K562 (cell line): ENCODE measurements around the gene FAM83D. TPM values are rescaled to one million over a fixed set of nuclear protein-coding genes. Genes with fewer than 3 reads are reported as not detected.
A peak's percentile ranks its signal among the peaks of the same experiment; 100 is the strongest.

Experiments
- ATAC-seq: fragments of 200-7000 bp; cut with Tn5 transposase; 3 replicates; pipeline ENCODE4 v1.9.1; 2020; ENCODE audit warnings: moderate library complexity
- BruUV-seq: library from RNA; stranded (reverse); fragments of 400-500 nt; replicated peaks from 2 replicates; lab custom pipeline; 2021; lab: Mats Ljungman, UMichigan
- CTCF ChIA-PET: fragments of 300-600 bp; formaldehyde crosslinking; extraction: SDS; loops from one replicate; lab custom pipeline; 2021; ENCODE audit warnings: low intra/inter-chr PET ratio; lab: Yijun Ruan, JAX
- POLR2A ChIA-PET: fragments of 300-600, 350-650 bp; sonication (Branson Sonifier 250); formaldehyde crosslinking; extraction: SDS; loops from one replicate; lab custom pipeline; 2021; ENCODE audit warnings: antibody characterized with exemption, inconsistent platforms; lab: Yijun Ruan, JAX
- DNase-seq, 4 experiments: peaks; one replicate each; pipeline versions ENCODE4 v3.0.0 to v3.0.0-alpha.2; 2011 to 2018; ENCODE audit warnings: low spot score in 3 of 4, mixed read lengths in 3 of 4; ENCODE audit errors: extremely low read depth in 1 of 4
- FAIRE-seq: peaks from 2 replicates; lab custom pipeline; 2011; peaks lifted over from hg19 to GRCh38; lab: Jason Lieb, UNC
- H2AFZ ChIP-seq: 2 replicates; pipeline ENCODE4 v1.6.0; 2011; ENCODE audit warnings: low read depth, low read length, control low read depth, inconsistent platforms
- H3K27ac ChIP-seq: fragments of 200-600 bp; 3 replicates; pipeline ENCODE4 v1.8.0; 2011; ENCODE audit warnings: low read depth, mild to moderate bottlenecking, control low read depth, inconsistent platforms, low read length, moderate library complexity, mixed read lengths; ENCODE audit errors: extremely low read depth
- H3K27me3 ChIP-seq, 2 experiments: fragments of 300-600 bp in 1 of 2; 2 replicates in 1 of 2; 3 replicates in 1 of 2; pipeline versions ENCODE4 v1.6.0 to v1.8.0; 2011; ENCODE audit warnings: inconsistent platforms in 2 of 2, low read length in 2 of 2, mild to moderate bottlenecking in 1 of 2, mixed read lengths in 1 of 2, moderate library complexity in 1 of 2; ENCODE audit not compliant: control insufficient read depth in 2 of 2, insufficient read depth in 2 of 2
- H3K36me3 ChIP-seq: fragments of 300-600 bp; 3 replicates; pipeline ENCODE4 v1.8.0; 2011; ENCODE audit warnings: mild to moderate bottlenecking, low read length, inconsistent platforms; ENCODE audit not compliant: control insufficient read depth, insufficient read depth
- H3K4me1 ChIP-seq, 2 experiments: fragments of 200-600 bp in 1 of 2; replicated peaks in 1 of 2; 2 replicates in 1 of 2; 3 replicates in 1 of 2; pipeline versions ENCODE4 v1.5.1 to v1.8.0; 2011; ENCODE audit warnings: inconsistent platforms in 2 of 2, low read length in 2 of 2, mild to moderate bottlenecking in 1 of 2, mixed read lengths in 1 of 2, moderate library complexity in 1 of 2; ENCODE audit not compliant: control insufficient read depth in 2 of 2, insufficient read depth in 2 of 2
- H3K4me2 ChIP-seq: 2 replicates; pipeline ENCODE4 v1.6.1; 2011; ENCODE audit warnings: low read length, control low read depth, inconsistent platforms, mixed read lengths; ENCODE audit not compliant: insufficient read depth
- H3K4me3 ChIP-seq: fragments of 200-600 bp; sonication (generic), shearing (Covaris generic); 2 replicates; pipeline ENCODE4 v1.5.1; 2016; ENCODE audit warnings: control low read depth, inconsistent platforms
- H3K79me2 ChIP-seq: fragments of 200-600 bp; 3 replicates; pipeline ENCODE4 v1.8.0; 2011; ENCODE audit warnings: low read length, inconsistent platforms; ENCODE audit not compliant: control insufficient read depth, insufficient read depth
- H3K9ac ChIP-seq, 2 experiments: 2 replicates each; pipeline versions ENCODE4 v1.6.0 to v1.6.1; 2011; ENCODE audit warnings: low read depth in 2 of 2, low read length in 2 of 2, control low read depth in 1 of 2, inconsistent platforms in 1 of 2, mild to moderate bottlenecking in 1 of 2, mixed read lengths in 1 of 2; ENCODE audit not compliant: insufficient read depth in 1 of 2
- H3K9me1 ChIP-seq: one replicate; pipeline ENCODE4 v1.6.0; 2011; ENCODE audit warnings: inconsistent platforms, mild to moderate bottlenecking, low read length, moderate library complexity; ENCODE audit not compliant: control insufficient read depth, insufficient read depth
- H3K9me3 ChIP-seq: replicated peaks from 2 replicates; pipeline ENCODE4 v1.5.1; 2011; ENCODE audit warnings: low read depth, low read length, inconsistent platforms; ENCODE audit not compliant: control insufficient read depth, insufficient read depth
- H4K20me1 ChIP-seq: replicated peaks from 2 replicates; pipeline ENCODE4 v1.6.1; 2011; ENCODE audit warnings: low read length, inconsistent platforms, mixed read lengths; ENCODE audit not compliant: control insufficient read depth, insufficient read depth
- CC2D1A ChIP-seq: fragments of 450-650 bp; IDR thresholded peaks from 2 replicates; pipeline ENCODE4 v1.6.1; 2017; ENCODE audit warnings: mild to moderate bottlenecking
- CREB3 ChIP-seq: fragments of 450-650 bp; conservative IDR thresholded peaks from 2 replicates; pipeline ENCODE4 v1.6.1; 2016; ENCODE audit warnings: missing genetic modification characterization, low read depth, mild to moderate bottlenecking, missing compliant biosample characterization, moderate library complexity
- CREB5 ChIP-seq: fragments of 250-450 bp; sonication (Bioruptor Pico); IDR thresholded peaks from 2 replicates; pipeline ENCODE4 v1.5.0; 2020; ENCODE audit warnings: mild to moderate bottlenecking
- FOXP1 ChIP-seq: sonication (generic); formaldehyde crosslinking; IDR thresholded peaks from 2 replicates; pipeline ENCODE4 v1.8.0; 2022; ENCODE audit warnings: mild to moderate bottlenecking, missing genetic modification reagents
- PML ChIP-seq: IDR thresholded peaks from 2 replicates; pipeline ENCODE4 v1.6.1; 2012; ENCODE audit warnings: low read length, inconsistent platforms
- POLR2AphosphoS5 ChIP-seq: IDR thresholded peaks from 2 replicates; pipeline ENCODE4 v1.6.1; 2011; ENCODE audit warnings: mild to moderate bottlenecking, low read depth, low read length, moderate library complexity; ENCODE audit not compliant: control insufficient read depth, insufficient read depth
- PPARD ChIP-seq: fragments of 250-450 bp; sonication (Bioruptor Pico); IDR thresholded peaks from 2 replicates; pipeline ENCODE4 v1.8.0; 2022; ENCODE audit warnings: inconsistent platforms, mild to moderate bottlenecking, moderate library complexity
- TEAD4 ChIP-seq, 2 experiments: sonication (generic) in 1 of 2; formaldehyde crosslinking in 1 of 2; IDR thresholded peaks; 2 replicates each; pipeline versions ENCODE4 v1.6.1 to v1.8.0; 2012 to 2022; ENCODE audit warnings: borderline replicate concordance in 1 of 2, inconsistent platforms in 1 of 2, low read length in 1 of 2, mild to moderate bottlenecking in 1 of 2, missing genetic modification reagents in 1 of 2
- ZFP1 ChIP-seq: fragments of 450-650 bp; formaldehyde crosslinking; IDR thresholded peaks from 2 replicates; pipeline ENCODE4 v1.4.0; 2020; ENCODE audit warnings: mild to moderate bottlenecking, mixed read lengths
- ZFP36 ChIP-seq: fragments of 150-350 bp; IDR thresholded peaks from 2 replicates; pipeline ENCODE4 v1.6.1; 2018; ENCODE audit warnings: low read length, low read depth; ENCODE audit not compliant: partially characterized antibody
- ZKSCAN1 ChIP-seq: fragments of 150-350 bp; IDR thresholded peaks from 2 replicates; pipeline ENCODE4 v1.6.1; 2016; ENCODE audit warnings: low read depth, low read length
- ZNF23 ChIP-seq: fragments of 250-450 bp; sonication (Bioruptor Pico); IDR thresholded peaks from 2 replicates; pipeline ENCODE4 v1.4.0; 2020; ENCODE audit warnings: mild to moderate bottlenecking
- WGBS: fragments of 100-300 bp; shearing (Covaris generic); methylation state at CpG from one replicate; pipeline ENCODE4 v1.1.6; 2016; ENCODE audit warnings: low coverage, mixed read lengths; ENCODE audit not compliant: insufficient coverage; ENCODE audit errors: missing lambda C conversion rate; 5-methylcytosine and 5-hydroxymethylcytosine counted together
- in situ Hi-C: fragments of 300-500 bp; cut with MboI; formaldehyde crosslinking; loops from 4 replicates; pipeline ENCODE4 v1.15.0; 2018; ENCODE audit warnings: inconsistent platforms, mixed read lengths
- intact Hi-C: fragments of 100-400 bp; cut with micrococcal nuclease; formaldehyde crosslinking; loops from 2 replicates; pipeline ENCODE4 v1.14.2; 2022
- polyA plus RNA-seq, 8 experiments: library from polyadenylated mRNA; depleted of rRNA in 4 of 8; stranded (reverse) in 5 of 8; unstranded in 3 of 8; fragments of >200 nt; fragmentation: Nextera tagmentation in 2 of 8; fragmentation: Illumina TruSeq in 1 of 8; extraction: Ambion mirVana in 2 of 8; extraction: Trizol in 1 of 8; gene quantifications; 2 replicates each; pipeline versions ENCODE4 v1.2.1 to v1.2.3, GENCODE V29; 2011 to 2014; ENCODE audit warnings: inconsistent platforms in 1 of 8, missing spikeins in 1 of 8
- total RNA-seq, 7 experiments: library from RNA; depleted of rRNA in 6 of 7; stranded (reverse); fragments of >200 nt in 6 of 7; fragmentation: Illumina TruSeq in 2 of 7; extraction: Trizol in 2 of 7; gene quantifications; 2 replicates each; pipeline versions ENCODE4 v1.2.1 to v1.2.3, GENCODE V29; 2011 to 2021; ENCODE audit warnings: low replicate concordance in 1 of 7

The FAM83D gene
- total and polyA plus RNA-seq, 9 of the 15 experiments (the other 6 are each of a cell fraction or from before 2014, with no cell fraction given), result 8.2 to 66.1 (median 43.5) TPM

GRCh38 chr20:38945012-38945411 lies 18.8 kb downstream of the FAM83D start:
- no peak; the same call in 2 of the 3 replicates for ATAC-seq
- intact Hi-C loops, result loop anchor here (5.0 kb wide), 1 partner anchor 52 kb away; no protein-coding TSS in a partner anchor
- Histone ChIP-seq H3K9me1 (no peaks in the 10 kb centered on the region), H3K9me3 (no peaks in the 10 kb centered on the region), H3K4me2 (no peak overlapping the region), H4K20me1 (0 out of 2 replicates have a peak, but pooled peaks cover 4% of the 10 kb centered on the region), H3K27ac (peak overlapping the region; percentile 67), H3K36me3 (peaks cover 96% of the 10 kb centered on the region), H3K79me2 (peaks cover 89% of the 10 kb centered on the region), H3K4me1 (peaks cover 21 to 41% of the 10 kb centered on the region in 2 experiments), H2AFZ (no peak overlapping the region), H3K9ac (peak overlapping the region; percentile 15 to 23; a peak in 2 of 4 replicates), H3K27me3 (no peaks in the 10 kb centered on the region), H3K4me3 (no peak overlapping the region)
- POLR2A ChIA-PET, result interaction anchor here (1.1 to 1.5 kb wide), 3 partner anchors 9 to 16 kb away, joined by 3 to 5 read pairs (median 4); partner anchors contain the start of gene DHX35
- DNase-seq, result no peak
- 41% methylated on average over 3 of the region's 3 CpGs for WGBS
- TF ChIP-seq ZFP36 (peak; percentile 56), CC2D1A (no peak), TEAD4 (IDR thresholded peaks at IDR 0.05; ENCODE audit: low read length) (0 out of 2 replicates have a peak, but pooled peaks have one; percentile 19), TEAD4 (CRISPR knock-in tag; IDR thresholded peaks at IDR 0.05; ENCODE audit: borderline replicate concordance) (no peak)
- CTCF ChIA-PET, result no interaction called here
- BruUV-seq, result no TSS peak
- in situ Hi-C loops, result no loop called here
- no peak for FAIRE-seq

- ATAC-seq, result no peak
- Histone ChIP-seq H3K36me3 (peaks cover 96% of the 10 kb centered on the region), H4K20me1 (no peaks in the 10 kb centered on the region), H3K27ac (peak overlapping the region; percentile 86), H2AFZ (no peak overlapping the region), H3K27me3 (no peaks in the 10 kb centered on the region), H3K4me2 (peak overlapping the region; percentile 68), H3K79me2 (peaks cover 84% of the 10 kb centered on the region), H3K9me1 (no peaks in the 10 kb centered on the region), H3K9me3 (no peaks in the 10 kb centered on the region), H3K4me1 (peaks cover 21 to 38% of the 10 kb centered on the region in 2 experiments), H3K9ac (peak overlapping the region in 1 of 2 experiments; percentile 56; a peak in 2 of 4 replicates), H3K4me3 (no peak overlapping the region)
- POLR2A ChIA-PET, result interaction anchor here (1.1 to 1.6 kb wide), 3 partner anchors 10 to 21 kb away, joined by 3 to 8 read pairs (median 5); partner anchors contain the start of genes DHX35 and FAM83D
- in situ Hi-C loops (no loop called here), intact Hi-C loops (loop anchor here (5.0 kb wide), 1 partner anchor 50 kb away; no protein-coding TSS in a partner anchor)
- DNase-seq, result no peak
- 28% methylated on average over 3 of the region's 3 CpGs for WGBS
- BruUV-seq, result no TSS peak
- FAIRE-seq, result no peak
- CTCF ChIA-PET, result no interaction called here
- no peak for TF ChIP-seq FOXP1 (CRISPR knock-in tag)
- no peak for TF ChIP-seq CREB3 (tag)
- no peak for TF ChIP-seq PML
- TF ChIP-seq ZKSCAN1, result peak; percentile 90
- TF ChIP-seq ZFP1 (CRISPR knock-in tag), result no peak
- TF ChIP-seq CREB5, result no peak
- no peak for TF ChIP-seq ZNF23 (CRISPR knock-in tag)
- no peak for TF ChIP-seq PPARD (CRISPR knock-in tag)
- TF ChIP-seq POLR2AphosphoS5, result no peak
Observed at GRCh38 chr20:38946836-38947235, 20.6 kb downstream of the FAM83D start.
